ENCODE measurements around the gene PAPPA2. TPM values are rescaled to one million over a fixed set of nuclear protein-coding genes. Genes with fewer than 3 reads are reported as not detected.
A peak's percentile ranks its signal among the peaks of the same experiment; 100 is the strongest.

The PAPPA2 gene
- total RNA-seq, 3 donors from 2014 or later (not counting 1 experiment from before 2014, with no cell fraction given): 0.48 TPM; not detected in 2

DNA sequence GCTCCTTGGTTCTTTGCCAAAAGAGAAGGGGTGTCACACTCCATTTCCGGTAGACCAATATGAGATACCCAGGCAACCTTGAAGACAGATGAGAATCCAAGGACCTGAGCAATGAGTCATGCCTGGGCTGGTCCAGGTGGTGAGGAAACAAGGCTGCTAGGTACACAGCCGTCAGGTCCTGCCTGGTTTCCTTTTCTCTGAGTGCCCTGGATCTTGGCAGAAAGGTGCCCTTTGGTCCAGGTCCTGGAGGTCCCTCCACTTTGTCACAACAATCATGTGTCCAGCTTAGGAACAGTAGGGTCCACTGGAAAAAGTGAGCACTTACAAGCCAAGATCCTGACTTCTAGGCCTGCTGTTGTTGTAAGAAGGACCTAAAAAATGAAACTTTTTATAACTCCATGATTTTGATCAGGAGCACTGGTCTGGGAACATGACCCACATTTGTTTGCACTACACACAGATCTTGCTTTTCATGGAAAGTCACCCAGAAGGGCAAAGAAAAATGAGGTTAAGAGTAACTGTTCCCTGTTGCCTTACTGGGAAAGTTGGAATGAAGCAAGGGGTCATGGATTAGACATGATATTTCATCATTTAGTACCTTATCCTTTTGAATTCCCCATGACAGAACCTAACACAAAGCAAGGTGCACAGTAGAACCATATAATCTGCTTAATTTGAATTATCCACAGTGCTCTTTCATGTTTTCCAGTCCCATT is 94.7 kb downstream of the PAPPA2 start:
- no peak overlapping the region for H3K27ac Mint-ChIP-seq

DNA sequence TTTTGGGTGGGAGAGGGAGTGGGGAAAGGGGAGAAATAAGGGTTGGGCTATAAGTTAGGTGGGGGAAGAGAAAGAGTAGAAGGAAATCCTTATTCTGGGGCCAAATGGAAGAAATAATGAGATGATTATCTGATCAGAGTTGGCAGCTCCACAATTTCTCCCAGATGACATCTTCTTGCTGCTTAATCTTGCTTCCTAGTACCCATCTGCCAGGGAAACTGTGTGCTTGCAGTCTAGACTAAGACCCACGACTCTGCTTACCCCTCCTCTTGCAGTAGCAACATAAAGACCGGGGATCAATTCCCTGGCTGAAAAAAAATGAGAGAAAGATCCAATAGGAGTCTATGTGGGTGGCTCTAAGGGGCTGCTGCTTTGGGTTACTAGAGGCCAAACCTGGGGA is 95.6 kb downstream of the PAPPA2 start:
- Mint-ChIP-seq H3K4me1 (no peaks in the 10 kb centered on the region), H3K9me3 (peaks cover 0 to 3% of the 10 kb centered on the region in 2 donors), H3K4me3 (no peak overlapping the region), H3K36me3 (no peaks in the 10 kb centered on the region), H3K27me3 (ENCODE audit: low read depth in 2 of 2) (peaks cover 0 to 16% of the 10 kb centered on the region in 2 donors), H3K27ac (no peak overlapping the region)
- Histone ChIP-seq H3K27ac (ENCODE audit: low read length) (no peak overlapping the region), H3K9me3 (ENCODE audit: control insufficient read depth, insufficient read depth, low read length) (no peaks in the 10 kb centered on the region), H3K36me3 (ENCODE audit: control insufficient read depth, insufficient read depth, low read length) (no peaks in the 10 kb centered on the region), H3K27me3 (ENCODE audit: control insufficient read depth, insufficient read depth, low read length) (no peaks in the 10 kb centered on the region), H3K4me3 (ENCODE audit: low read length) (no peak overlapping the region), H3K4me1 (ENCODE audit: control insufficient read depth, insufficient read depth, low read length) (no peaks in the 10 kb centered on the region)
- WGBS (ENCODE audit: insufficient coverage): 29% methylated on average over 2 of the region's 2 CpGs
- intact Hi-C loops (cut with micrococcal nuclease): no loop called here
- ATAC-seq (no peak), DNase-seq (no peak)
- no peak for TF ChIP-seq CTCF (IDR thresholded peaks at IDR 0.05)

More for the DNA sequence above, 94.7 kb downstream of the PAPPA2 start:
- intact Hi-C loops (cut with micrococcal nuclease): no loop called here
- Mint-ChIP-seq H3K36me3 (no peaks in the 10 kb centered on the region), H3K4me1 (no peaks in the 10 kb centered on the region), H3K27me3 (ENCODE audit: low read depth in 2 of 2) (peaks cover 0 to 16% of the 10 kb centered on the region in 2 donors), H3K9me3 (peaks cover 0 to 3% of the 10 kb centered on the region in 2 donors), H3K4me3 (no peak overlapping the region)
- H3K27ac ChIP-seq (ENCODE audit: low read length): no peak overlapping the region
- DNase-seq (no peak), ATAC-seq (no peak)
- H3K36me3 ChIP-seq (ENCODE audit: control insufficient read depth, insufficient read depth, low read length): no peaks in the 10 kb centered on the region
- H3K9me3 ChIP-seq (ENCODE audit: control insufficient read depth, insufficient read depth, low read length): no peaks in the 10 kb centered on the region
- TF ChIP-seq CTCF (IDR thresholded peaks at IDR 0.05): no peak
- H3K4me1 ChIP-seq (ENCODE audit: control insufficient read depth, insufficient read depth, low read length): no peaks in the 10 kb centered on the region
- no peak overlapping the region for H3K4me3 ChIP-seq (ENCODE audit: low read length)
- WGBS (ENCODE audit: insufficient coverage): 65% methylated on average over 2 of the region's 2 CpGs
- H3K27me3 ChIP-seq (ENCODE audit: control insufficient read depth, insufficient read depth, low read length): no peaks in the 10 kb centered on the region

- no peaks in the 10 kb centered on the region for H3K4me1 ChIP-seq (ENCODE audit: control insufficient read depth, insufficient read depth, low read length)
- Mint-ChIP-seq H3K27ac (no peak overlapping the region), H3K4me1 (no peaks in the 10 kb centered on the region), H3K4me3 (no peak overlapping the region), H3K27me3 (ENCODE audit: low read depth in 2 of 2) (peaks cover 0 to 8% of the 10 kb centered on the region in 2 donors), H3K9me3 (peaks cover 0 to 3% of the 10 kb centered on the region in 2 donors), H3K36me3 (no peaks in the 10 kb centered on the region)
- no peak for ATAC-seq
- no peaks in the 10 kb centered on the region for H3K9me3 ChIP-seq (ENCODE audit: control insufficient read depth, insufficient read depth, low read length)
- intact Hi-C loops (cut with micrococcal nuclease): no loop called here
- 35% methylated on average over 4 of the region's 4 CpGs for WGBS (ENCODE audit: insufficient coverage)
- no peak for TF ChIP-seq CTCF (IDR thresholded peaks at IDR 0.05)
- H3K36me3 ChIP-seq (ENCODE audit: control insufficient read depth, insufficient read depth, low read length): no peaks in the 10 kb centered on the region
- no peaks in the 10 kb centered on the region for H3K27me3 ChIP-seq (ENCODE audit: control insufficient read depth, insufficient read depth, low read length)
- H3K27ac ChIP-seq (ENCODE audit: low read length): no peak overlapping the region
- no peak for DNase-seq
- no peak overlapping the region for H3K4me3 ChIP-seq (ENCODE audit: low read length)
These were observed 96.5 kb downstream of the PAPPA2 start for GRCh38 chr1:176559474-176559873.

GRCh38 chr1:176559878-176560277 is 96.9 kb downstream of the PAPPA2 start:
- H3K4me1 ChIP-seq (ENCODE audit: control insufficient read depth, insufficient read depth, low read length): no peaks in the 10 kb centered on the region
- H3K9me3 ChIP-seq (ENCODE audit: control insufficient read depth, insufficient read depth, low read length): no peaks in the 10 kb centered on the region
- WGBS (ENCODE audit: insufficient coverage): 0% methylated on average over 4 of the region's 5 CpGs
- peak in 1 of 3 donors; percentile 43 for ATAC-seq
- intact Hi-C loops (cut with micrococcal nuclease): no loop called here
- H3K36me3 ChIP-seq (ENCODE audit: control insufficient read depth, insufficient read depth, low read length): no peaks in the 10 kb centered on the region
- peak in 1 of 2 donors; percentile 21 for DNase-seq
- no peaks in the 10 kb centered on the region for H3K27me3 ChIP-seq (ENCODE audit: control insufficient read depth, insufficient read depth, low read length)
- Mint-ChIP-seq H3K27ac (no peak overlapping the region), H3K36me3 (no peaks in the 10 kb centered on the region), H3K4me1 (no peaks in the 10 kb centered on the region), H3K9me3 (peaks cover 0 to under 1% of the 10 kb centered on the region in 2 donors), H3K27me3 (ENCODE audit: low read depth in 2 of 2) (peaks cover 0 to 4% of the 10 kb centered on the region in 2 donors), H3K4me3 (no peak overlapping the region)
- no peak overlapping the region for H3K27ac ChIP-seq (ENCODE audit: low read length)
- TF ChIP-seq CTCF (IDR thresholded peaks at IDR 0.05): no peak
- no peak overlapping the region for H3K4me3 ChIP-seq (ENCODE audit: low read length)

Data from natural killer cell (primary cell).